HCT116 (cell line): ENCODE data around the gene SEPTIN3. TPM values are rescaled to one million over a fixed set of nuclear protein-coding genes. Genes with fewer than 3 reads are reported as not detected.

Experiments
- ATAC-seq: fragments of 200-7000 bp; cut with Tn5 transposase; 2 replicates; pipeline ENCODE4 v1.9.1; 2020; ENCODE audit warnings: mild to moderate bottlenecking, moderate library complexity
- BruUV-seq: library from RNA; stranded (reverse); fragments of 400-500 nt; replicated peaks from 2 replicates; lab custom pipeline; 2021; lab: Mats Ljungman, UMichigan
- CTCF ChIA-PET: fragments of 300-600 bp; sonication (Branson Sonifier 250); formaldehyde crosslinking; loops from one replicate; lab custom pipeline; 2021; ENCODE audit warnings: antibody characterized with exemption; lab: Charles Lee
- POLR2A ChIA-PET: fragments of 300-600, 350-600 bp; sonication (Branson Sonifier 250); formaldehyde crosslinking; loops from one replicate; lab custom pipeline; 2021; ENCODE audit warnings: antibody characterized with exemption; lab: Charles Lee
- RAD21 ChIA-PET, 2 experiments: fragments of 300-600 bp; sonication (Branson Sonifier 250); formaldehyde crosslinking; loops; one replicate each; lab custom pipeline; 2023; ENCODE audit warnings: low total read pairs in 2 of 2; ENCODE audit not compliant: uncharacterized antibody in 2 of 2, unreplicated experiment in 2 of 2, low non-redundant PET in 1 of 2; lab: Charles Lee
- DNase-seq: peaks from one replicate; pipeline ENCODE4 v3.0.0-alpha.2; 2010; ENCODE audit warnings: low read depth, low spot score
- H2AFZ ChIP-seq: fragments of 200-600 bp; shearing (Covaris generic), sonication (generic); 2 replicates; pipeline ENCODE4 v1.6.1; 2017; ENCODE audit warnings: low read depth, mixed run types, mixed read lengths, antibody characterized with exemption, low read length; ENCODE audit not compliant: poor library complexity, severe bottlenecking
- H3K27ac ChIP-seq: 2 replicates; pipeline ENCODE4 v1.5.1; 2012; ENCODE audit warnings: low read depth, low read length
- H3K27me3 ChIP-seq: fragments of 200-600 bp; sonication (generic); 2 replicates; pipeline ENCODE4 v1.6.1; 2016; ENCODE audit warnings: mixed run types, low read length, mixed read lengths; ENCODE audit not compliant: insufficient read depth
- H3K36me3 ChIP-seq, 2 experiments: fragments of 200-500 bp in 1 of 2; fragments of 200-600 bp in 1 of 2; sonication (Bioruptor generic) in 1 of 2; sonication (generic) in 1 of 2; 2 replicates each; pipeline versions ENCODE4 v1.5.1 to v1.6.1; 2014 to 2016; ENCODE audit warnings: low read length in 2 of 2, inconsistent platforms in 1 of 2, mixed read lengths in 1 of 2, mixed run types in 1 of 2; ENCODE audit not compliant: insufficient read depth in 2 of 2, control insufficient read depth in 1 of 2
- H3K4me1 ChIP-seq, 2 experiments: fragments of 200-600 bp in 1 of 2; sonication (generic) in 1 of 2; 2 replicates each; pipeline versions ENCODE4 v1.5.1 to v1.6.1; 2012 to 2017; ENCODE audit warnings: low read length in 2 of 2, inconsistent platforms in 1 of 2, mild to moderate bottlenecking in 1 of 2, mixed read lengths in 1 of 2, mixed run types in 1 of 2, moderate library complexity in 1 of 2; ENCODE audit not compliant: insufficient read depth in 2 of 2, control insufficient read depth in 1 of 2
- H3K4me2 ChIP-seq: fragments of 200-600 bp; sonication (generic); 2 replicates; pipeline ENCODE4 v1.6.1; 2017; ENCODE audit warnings: mixed run types, low read length, mixed read lengths
- H3K4me3 ChIP-seq, 2 experiments: fragments of 200-600 bp in 1 of 2; sonication (generic) in 1 of 2; replicated peaks in 1 of 2; 2 replicates each; pipeline ENCODE4 v1.5.1; 2011 to 2016; ENCODE audit warnings: low read length in 2 of 2, control low read depth in 1 of 2, low read depth in 1 of 2, mild to moderate bottlenecking in 1 of 2, mixed read lengths in 1 of 2, mixed run types in 1 of 2
- H3K79me2 ChIP-seq: fragments of 200-600 bp; sonication (generic); 2 replicates; pipeline ENCODE4 v1.6.1; 2017; ENCODE audit warnings: mild to moderate bottlenecking, mixed run types, low read length, moderate library complexity, mixed read lengths; ENCODE audit not compliant: insufficient read depth
- H3K9ac ChIP-seq: fragments of 200-600 bp; sonication (generic); 2 replicates; pipeline ENCODE4 v1.6.1; 2016; ENCODE audit warnings: low read length, mixed read lengths
- H3K9me2 ChIP-seq: fragments of 200-600 bp; sonication (generic), shearing (Covaris generic); 2 replicates; pipeline ENCODE4 v1.6.1; 2017; ENCODE audit warnings: mixed run types, mild to moderate bottlenecking, moderate library complexity; ENCODE audit not compliant: insufficient read depth
- H3K9me3 ChIP-seq, 2 experiments: fragments of 200-500 bp in 1 of 2; fragments of 200-600 bp in 1 of 2; sonication (Bioruptor generic) in 1 of 2; sonication (generic) in 1 of 2; 2 replicates each; pipeline ENCODE4 v1.6.1; 2014 to 2017; ENCODE audit warnings: low read length in 2 of 2, mixed read lengths in 2 of 2, inconsistent platforms in 1 of 2, low read depth in 1 of 2, mild to moderate bottlenecking in 1 of 2, mixed run types in 1 of 2, moderate library complexity in 1 of 2; ENCODE audit not compliant: control insufficient read depth in 1 of 2, insufficient read depth in 1 of 2
- H4K20me1 ChIP-seq: fragments of 200-600 bp; sonication (generic), shearing (Covaris generic); 2 replicates; pipeline ENCODE4 v1.6.1; 2017; ENCODE audit warnings: mixed run types, mild to moderate bottlenecking, moderate library complexity; ENCODE audit not compliant: insufficient read depth
- ELF1 ChIP-seq: IDR thresholded peaks from 2 replicates; pipeline ENCODE4 v1.6.1; 2012; ENCODE audit warnings: low read depth, borderline replicate concordance
- EZH2 ChIP-seq: fragments of 200-600 bp; sonication (generic); IDR thresholded peaks from 2 replicates; pipeline ENCODE4 v1.6.1; 2017; ENCODE audit warnings: antibody characterized with exemption, mixed run types
- FOSL1 ChIP-seq: IDR thresholded peaks from 2 replicates; pipeline ENCODE4 v1.6.1; 2012; ENCODE audit warnings: low read depth
- RAD21 ChIP-seq: IDR thresholded peaks from 2 replicates; pipeline ENCODE4 v1.6.1; 2012; ENCODE audit warnings: low read depth, mild to moderate bottlenecking
- SIN3A ChIP-seq: IDR thresholded peaks from 2 replicates; pipeline ENCODE4 v1.6.1; 2012; ENCODE audit warnings: low read depth
- intact Hi-C: fragments of 100-400 bp; cut with micrococcal nuclease; formaldehyde crosslinking; loops from 2 replicates; pipeline ENCODE4 v1.10.0; 2022
- total RNA-seq: library from RNA; stranded (reverse); gene quantifications from one replicate; pipeline ENCODE4 v1.2.1, GENCODE V29; 2021; ENCODE audit not compliant: unreplicated experiment
- TF ChIP-seq, protein P1 (sequence below): IDR thresholded peaks from 2 replicates; pipeline ENCODE4 v1.6.1; 2012; ENCODE audit warnings: low read depth
- TF ChIP-seq, protein P2 (sequence below): IDR thresholded peaks from 2 replicates; pipeline ENCODE4 v1.6.1; 2011; ENCODE audit warnings: mild to moderate bottlenecking, low read length, moderate library complexity; ENCODE audit not compliant: insufficient replicate concordance; ENCODE audit errors: extremely low read depth
- TF ChIP-seq, protein P3 (sequence below), 3 experiments: fragments of 200-600 bp in 1 of 3; sonication (generic) in 1 of 3; IDR thresholded peaks in 2 of 3; conservative IDR thresholded peaks in 1 of 3; 2 replicates each; pipeline ENCODE4 v1.5.1; 2012 to 2017; ENCODE audit warnings: low read depth in 2 of 3, low read length in 2 of 3, antibody characterized with exemption in 1 of 3, borderline replicate concordance in 1 of 3, control low read depth in 1 of 3, mild to moderate bottlenecking in 1 of 3, mixed read lengths in 1 of 3, mixed run types in 1 of 3, moderate library complexity in 1 of 3; ENCODE audit not compliant: insufficient read depth in 1 of 3

SEPTIN3 gene
- total RNA-seq, 1 experiment from 2014 or later = 9.3 TPM

DNA sequence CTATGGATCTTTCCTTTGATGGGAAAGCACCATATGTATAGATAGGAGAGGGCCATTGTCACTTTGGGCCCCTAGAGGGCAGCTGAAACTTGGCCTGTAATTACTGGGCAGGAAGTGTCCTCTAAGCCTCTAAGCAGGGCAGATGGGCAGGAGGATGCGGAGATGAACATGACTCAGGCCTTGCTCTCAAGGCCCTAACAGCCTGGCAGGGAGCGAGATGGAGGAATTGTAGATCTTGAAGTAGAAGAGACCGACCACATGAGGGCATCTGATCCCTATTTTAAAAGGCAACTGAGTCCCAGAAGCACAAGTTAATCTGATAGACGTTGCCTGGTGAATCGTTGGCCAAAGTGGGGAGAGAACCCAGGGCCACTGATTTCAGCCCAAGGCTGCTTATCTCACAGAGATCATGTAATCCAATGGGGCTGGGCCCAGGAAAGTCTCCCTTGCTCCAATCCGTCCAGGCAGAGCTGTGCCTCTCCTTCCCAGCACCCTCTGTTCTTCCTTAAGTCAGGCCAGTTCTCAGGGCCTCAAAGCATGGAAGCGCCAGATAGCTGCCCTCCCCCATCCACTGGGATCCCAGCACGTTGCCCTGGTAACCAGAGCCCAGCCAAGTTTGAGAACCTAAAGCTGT lies 2.5 kb upstream of the SEPTIN3 start:
- H2AFZ ChIP-seq = no peak overlapping the region
- intact Hi-C loops = loop anchor here (2.0 to 5.0 kb wide), 2 partner anchors 146 to 478 kb away; no protein-coding TSS in a partner anchor
- CTCF ChIA-PET = interaction anchor here (0.9 to 1.2 kb wide), 3 partner anchors 11 to 146 kb away, joined by 3 read pairs; partner anchors contain the start of gene NDUFA6

DNA sequence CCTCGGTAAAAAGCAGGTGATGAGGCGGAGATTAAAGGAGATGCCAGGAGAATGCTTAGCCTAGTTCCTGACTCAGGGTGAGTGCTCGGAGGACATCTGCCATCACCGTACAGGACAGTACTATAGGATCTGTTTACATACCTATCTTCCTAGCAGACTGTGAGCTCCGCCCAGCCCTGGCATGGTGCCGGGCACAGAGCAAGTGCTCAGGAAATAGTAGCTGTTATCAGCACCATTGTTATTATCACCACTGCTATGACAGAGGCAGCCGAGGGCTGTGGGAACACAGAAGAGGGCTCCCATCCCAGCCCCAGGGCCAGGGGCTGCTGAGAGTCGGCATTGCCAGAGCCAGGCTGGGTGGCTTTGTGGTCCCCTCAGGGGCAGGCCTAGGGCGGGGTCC lies 642 bp upstream of the SEPTIN3 start:
- no peaks in the 10 kb centered on the region; a peak in 1 of 4 replicates for H3K9me3 ChIP-seq
- ATAC-seq (no peak), DNase-seq (no peak)
- H3K9ac ChIP-seq = no peak overlapping the region
- H3K4me3 ChIP-seq = no peak overlapping the region
- intact Hi-C loops = loop anchor here (5.0 kb wide), 1 partner anchor 144 kb away; no protein-coding TSS in a partner anchor
- ChIA-PET CTCF (interaction anchor here (1.0 kb wide), 1 partner anchor 144 kb away, joined by 3 read pairs; no protein-coding TSS in a partner anchor), RAD21 (no interaction called here), POLR2A (interaction anchor here (0.6 kb wide), 1 partner anchor 12 kb away, joined by 4 read pairs; no protein-coding TSS in a partner anchor)
- no peak overlapping the region for H2AFZ ChIP-seq
- H3K4me2 ChIP-seq = no peak overlapping the region
- H3K36me3 ChIP-seq = no peaks in the 10 kb centered on the region
- H3K79me2 ChIP-seq = no peaks in the 10 kb centered on the region
- no TSS peak for BruUV-seq
- H3K4me1 ChIP-seq = peaks cover 0 to 17% of the 10 kb centered on the region in 2 experiments; a peak in 1 of 4 replicates
- H3K27ac ChIP-seq = no peak overlapping the region
- no peaks in the 10 kb centered on the region for H3K9me2 ChIP-seq
- H4K20me1 ChIP-seq = no peaks in the 10 kb centered on the region
- H3K27me3 ChIP-seq = no peaks in the 10 kb centered on the region
- TF ChIP-seq EZH2 = no peak
- no peak for TF ChIP-seq ELF1
- TF ChIP-seq, protein P1, sequence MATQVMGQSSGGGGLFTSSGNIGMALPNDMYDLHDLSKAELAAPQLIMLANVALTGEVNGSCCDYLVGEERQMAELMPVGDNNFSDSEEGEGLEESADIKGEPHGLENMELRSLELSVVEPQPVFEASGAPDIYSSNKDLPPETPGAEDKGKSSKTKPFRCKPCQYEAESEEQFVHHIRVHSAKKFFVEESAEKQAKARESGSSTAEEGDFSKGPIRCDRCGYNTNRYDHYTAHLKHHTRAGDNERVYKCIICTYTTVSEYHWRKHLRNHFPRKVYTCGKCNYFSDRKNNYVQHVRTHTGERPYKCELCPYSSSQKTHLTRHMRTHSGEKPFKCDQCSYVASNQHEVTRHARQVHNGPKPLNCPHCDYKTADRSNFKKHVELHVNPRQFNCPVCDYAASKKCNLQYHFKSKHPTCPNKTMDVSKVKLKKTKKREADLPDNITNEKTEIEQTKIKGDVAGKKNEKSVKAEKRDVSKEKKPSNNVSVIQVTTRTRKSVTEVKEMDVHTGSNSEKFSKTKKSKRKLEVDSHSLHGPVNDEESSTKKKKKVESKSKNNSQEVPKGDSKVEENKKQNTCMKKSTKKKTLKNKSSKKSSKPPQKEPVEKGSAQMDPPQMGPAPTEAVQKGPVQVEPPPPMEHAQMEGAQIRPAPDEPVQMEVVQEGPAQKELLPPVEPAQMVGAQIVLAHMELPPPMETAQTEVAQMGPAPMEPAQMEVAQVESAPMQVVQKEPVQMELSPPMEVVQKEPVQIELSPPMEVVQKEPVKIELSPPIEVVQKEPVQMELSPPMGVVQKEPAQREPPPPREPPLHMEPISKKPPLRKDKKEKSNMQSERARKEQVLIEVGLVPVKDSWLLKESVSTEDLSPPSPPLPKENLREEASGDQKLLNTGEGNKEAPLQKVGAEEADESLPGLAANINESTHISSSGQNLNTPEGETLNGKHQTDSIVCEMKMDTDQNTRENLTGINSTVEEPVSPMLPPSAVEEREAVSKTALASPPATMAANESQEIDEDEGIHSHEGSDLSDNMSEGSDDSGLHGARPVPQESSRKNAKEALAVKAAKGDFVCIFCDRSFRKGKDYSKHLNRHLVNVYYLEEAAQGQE = no peak
- no peak for TF ChIP-seq RAD21
- no peak for TF ChIP-seq FOSL1
- TF ChIP-seq, protein P2, sequence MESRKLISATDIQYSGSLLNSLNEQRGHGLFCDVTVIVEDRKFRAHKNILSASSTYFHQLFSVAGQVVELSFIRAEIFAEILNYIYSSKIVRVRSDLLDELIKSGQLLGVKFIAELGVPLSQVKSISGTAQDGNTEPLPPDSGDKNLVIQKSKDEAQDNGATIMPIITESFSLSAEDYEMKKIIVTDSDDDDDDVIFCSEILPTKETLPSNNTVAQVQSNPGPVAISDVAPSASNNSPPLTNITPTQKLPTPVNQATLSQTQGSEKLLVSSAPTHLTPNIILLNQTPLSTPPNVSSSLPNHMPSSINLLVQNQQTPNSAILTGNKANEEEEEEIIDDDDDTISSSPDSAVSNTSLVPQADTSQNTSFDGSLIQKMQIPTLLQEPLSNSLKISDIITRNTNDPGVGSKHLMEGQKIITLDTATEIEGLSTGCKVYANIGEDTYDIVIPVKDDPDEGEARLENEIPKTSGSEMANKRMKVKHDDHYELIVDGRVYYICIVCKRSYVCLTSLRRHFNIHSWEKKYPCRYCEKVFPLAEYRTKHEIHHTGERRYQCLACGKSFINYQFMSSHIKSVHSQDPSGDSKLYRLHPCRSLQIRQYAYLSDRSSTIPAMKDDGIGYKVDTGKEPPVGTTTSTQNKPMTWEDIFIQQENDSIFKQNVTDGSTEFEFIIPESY = no peak

More for the DNA sequence above, 2.5 kb upstream of the SEPTIN3 start:
- ChIA-PET POLR2A (no interaction called here), RAD21 (interaction anchor here in 1 of 2 experiments (0.6 kb wide), 1 partner anchor 133 kb away, joined by 4 read pairs; no protein-coding TSS in a partner anchor)
- ATAC-seq (peak; percentile 77), DNase-seq (peak; percentile 48)
- H3K9me3 ChIP-seq = no peaks in the 10 kb centered on the region; a peak in 1 of 4 replicates
- H3K27ac ChIP-seq = no peak overlapping the region
- no peaks in the 10 kb centered on the region for H4K20me1 ChIP-seq
- no peak overlapping the region for H3K4me2 ChIP-seq
- no peaks in the 10 kb centered on the region for H3K36me3 ChIP-seq
- H3K79me2 ChIP-seq = no peaks in the 10 kb centered on the region
- TF ChIP-seq RAD21 (peak; percentile 67), SIN3A (no peak)
- TF ChIP-seq, protein P3, sequence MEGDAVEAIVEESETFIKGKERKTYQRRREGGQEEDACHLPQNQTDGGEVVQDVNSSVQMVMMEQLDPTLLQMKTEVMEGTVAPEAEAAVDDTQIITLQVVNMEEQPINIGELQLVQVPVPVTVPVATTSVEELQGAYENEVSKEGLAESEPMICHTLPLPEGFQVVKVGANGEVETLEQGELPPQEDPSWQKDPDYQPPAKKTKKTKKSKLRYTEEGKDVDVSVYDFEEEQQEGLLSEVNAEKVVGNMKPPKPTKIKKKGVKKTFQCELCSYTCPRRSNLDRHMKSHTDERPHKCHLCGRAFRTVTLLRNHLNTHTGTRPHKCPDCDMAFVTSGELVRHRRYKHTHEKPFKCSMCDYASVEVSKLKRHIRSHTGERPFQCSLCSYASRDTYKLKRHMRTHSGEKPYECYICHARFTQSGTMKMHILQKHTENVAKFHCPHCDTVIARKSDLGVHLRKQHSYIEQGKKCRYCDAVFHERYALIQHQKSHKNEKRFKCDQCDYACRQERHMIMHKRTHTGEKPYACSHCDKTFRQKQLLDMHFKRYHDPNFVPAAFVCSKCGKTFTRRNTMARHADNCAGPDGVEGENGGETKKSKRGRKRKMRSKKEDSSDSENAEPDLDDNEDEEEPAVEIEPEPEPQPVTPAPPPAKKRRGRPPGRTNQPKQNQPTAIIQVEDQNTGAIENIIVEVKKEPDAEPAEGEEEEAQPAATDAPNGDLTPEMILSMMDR (IDR thresholded peaks at IDR 0.05 in 2 of 3, conservative IDR thresholded peaks at IDR 0.05 in 1 of 3; ENCODE audit: borderline replicate concordance in 1 of 3, insufficient read depth in 1 of 3, low read depth in 2 of 3, low read length in 2 of 3) = peak; percentile 37 to 58 (median 42); a peak in 4 of 6 replicates
- no peaks in the 10 kb centered on the region for H3K9me2 ChIP-seq
- no TSS peak for BruUV-seq
- no peak overlapping the region for H3K9ac ChIP-seq
- no peak overlapping the region for H3K4me3 ChIP-seq
- peaks cover 0 to 17% of the 10 kb centered on the region in 2 experiments; a peak in 1 of 4 replicates for H3K4me1 ChIP-seq
- H3K27me3 ChIP-seq = no peaks in the 10 kb centered on the region
